MCF 10A (cell line): ENCODE data around the gene NELFA. TPM values are rescaled to one million over a fixed set of nuclear protein-coding genes. Genes with fewer than 3 reads are reported as not detected.
A peak's percentile ranks its signal among the peaks of the same experiment; 100 is the strongest.

Experiments used
- BruUV-seq: library from RNA; stranded (reverse); fragments of 400-500 nt; replicated peaks from 2 replicates; lab custom pipeline; 2021; lab: Mats Ljungman, UMichigan
- CTCF ChIA-PET: fragments of 300-600 bp; sonication (Branson Sonifier 250); formaldehyde crosslinking; extraction: SDS; loops from one replicate; lab custom pipeline; 2021; ENCODE audit warnings: antibody characterized with exemption, inconsistent platforms; lab: Yijun Ruan, JAX
- POLR2A ChIA-PET: fragments of 300-600, 350-650 bp; sonication (Branson Sonifier 250); formaldehyde crosslinking; extraction: SDS; loops from one replicate; lab custom pipeline; 2020; ENCODE audit warnings: antibody characterized with exemption, inconsistent platforms; lab: Yijun Ruan, JAX
- DNase-seq: peaks from one replicate; pipeline ENCODE4 v3.0.0-alpha.2; 2018; ENCODE audit not compliant: unreplicated experiment
- H3K27ac Mint-ChIP-seq: one replicate; pipeline ENCODE4 v1.8.0; 2022; ENCODE audit warnings: mild to moderate bottlenecking, low read depth, mixed read lengths; ENCODE audit not compliant: unreplicated experiment
- H3K27me3 Mint-ChIP-seq: one replicate; pipeline ENCODE4 v1.8.0; 2022; ENCODE audit warnings: mixed read lengths; ENCODE audit not compliant: insufficient read depth, unreplicated experiment
- H3K36me3 Mint-ChIP-seq: one replicate; pipeline ENCODE4 v1.8.0; 2022; ENCODE audit warnings: mild to moderate bottlenecking, moderate library complexity, mixed read lengths; ENCODE audit not compliant: insufficient read depth, unreplicated experiment
- H3K4me1 Mint-ChIP-seq: one replicate; pipeline ENCODE4 v1.8.0; 2022; ENCODE audit warnings: mixed read lengths; ENCODE audit not compliant: insufficient read depth, unreplicated experiment
- H3K4me3 Mint-ChIP-seq: one replicate; pipeline ENCODE4 v1.8.0; 2022; ENCODE audit warnings: mild to moderate bottlenecking, moderate library complexity, mixed read lengths; ENCODE audit not compliant: unreplicated experiment
- H3K9me3 Mint-ChIP-seq: one replicate; pipeline ENCODE4 v1.8.0; 2022; ENCODE audit warnings: mixed read lengths; ENCODE audit not compliant: unreplicated experiment
- CTCF ChIP-seq: fragments of 200-600 bp; IDR thresholded peaks from one replicate; pipeline ENCODE4 v1.8.0; 2022; ENCODE audit warnings: antibody characterized with exemption, mild to moderate bottlenecking; ENCODE audit not compliant: unreplicated experiment
- intact Hi-C: fragments of 100-400 bp; cut with micrococcal nuclease; formaldehyde crosslinking; loops from 2 replicates; pipeline ENCODE4 v1.14.1; 2022
- total RNA-seq: library from RNA; stranded (reverse); gene quantifications from 2 replicates; pipeline ENCODE4 v1.2.3, GENCODE V29; 2022

NELFA gene
- total RNA-seq, 1 experiment from 2014 or later: 36.2 TPM

- H3K4me1 Mint-ChIP-seq: no peaks in the 10 kb centered on the region
- peak overlapping the region; percentile 57 for H3K27ac Mint-ChIP-seq
- no peak for DNase-seq
- intact Hi-C loops: no loop called here
- no peak overlapping the region for H3K4me3 Mint-ChIP-seq
- BruUV-seq: no TSS peak
- H3K27me3 Mint-ChIP-seq: no peaks in the 10 kb centered on the region
- no peaks in the 10 kb centered on the region for H3K9me3 Mint-ChIP-seq
- no peak for TF ChIP-seq CTCF
- peaks cover 43% of the 10 kb centered on the region for H3K36me3 Mint-ChIP-seq
- ChIA-PET CTCF (no interaction called here), POLR2A (no interaction called here)
These were observed 56.1 kb downstream of the NELFA start for GRCh38 chr4:1952719-1953118.

DNA sequence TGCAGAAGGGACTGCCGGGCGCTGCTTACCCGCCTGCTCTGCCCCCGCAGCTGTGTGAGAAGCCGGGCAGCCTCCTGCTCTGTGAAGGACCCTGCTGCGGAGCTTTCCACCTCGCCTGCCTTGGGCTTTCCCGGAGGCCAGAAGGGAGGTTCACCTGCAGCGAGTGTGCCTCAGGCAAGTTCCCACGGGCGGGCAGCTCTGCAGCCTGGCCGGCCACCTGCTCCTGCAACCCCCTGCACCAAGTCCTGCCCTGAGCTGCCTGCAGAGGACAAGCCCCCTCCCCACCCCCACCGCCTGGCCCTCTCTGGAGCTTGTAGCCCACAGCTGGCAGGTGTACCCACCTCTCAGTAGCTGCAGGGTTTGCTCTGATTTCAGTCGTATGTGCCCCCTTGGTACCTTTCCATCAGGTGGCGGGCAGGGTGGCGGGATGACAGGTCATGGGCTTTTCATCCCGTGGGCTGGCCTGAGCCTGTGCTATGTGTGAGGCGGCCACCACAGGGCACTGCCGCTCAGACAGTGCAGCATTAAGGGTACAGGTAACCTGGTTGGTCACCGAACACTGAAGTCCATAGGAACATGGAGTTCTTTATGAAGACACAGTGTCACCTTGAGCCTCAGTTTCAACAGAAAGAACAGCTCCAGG lies 56.6 kb downstream of the NELFA start:
- peaks cover 38% of the 10 kb centered on the region for H3K36me3 Mint-ChIP-seq
- no peak overlapping the region for H3K4me3 Mint-ChIP-seq

GRCh38 chr4:1950369-1950768 lies 58.4 kb downstream of the NELFA start:
- DNase-seq: no peak
- CTCF ChIA-PET: no interaction called here
- H3K4me1 Mint-ChIP-seq: no peaks in the 10 kb centered on the region
- no peaks in the 10 kb centered on the region for H3K27me3 Mint-ChIP-seq
- H3K27ac Mint-ChIP-seq: no peak overlapping the region
- no peaks in the 10 kb centered on the region for H3K9me3 Mint-ChIP-seq
- BruUV-seq: no TSS peak
- POLR2A ChIA-PET: no interaction called here
- no peak overlapping the region for H3K4me3 Mint-ChIP-seq
- H3K36me3 Mint-ChIP-seq: peaks cover 31% of the 10 kb centered on the region
- intact Hi-C loops: no loop called here
- no peak for TF ChIP-seq CTCF

More for the DNA sequence above, 56.6 kb downstream of the NELFA start:
- DNase-seq: no peak
- H3K4me1 Mint-ChIP-seq: no peaks in the 10 kb centered on the region
- peak overlapping the region; percentile 57 for H3K27ac Mint-ChIP-seq
- ChIA-PET CTCF (no interaction called here), POLR2A (no interaction called here)
- no TSS peak for BruUV-seq
- no peaks in the 10 kb centered on the region for H3K9me3 Mint-ChIP-seq
- H3K27me3 Mint-ChIP-seq: no peaks in the 10 kb centered on the region
- intact Hi-C loops: no loop called here
- TF ChIP-seq CTCF: no peak

- Mint-ChIP-seq H3K4me1 (no peaks in the 10 kb centered on the region), H3K36me3 (peaks cover 22% of the 10 kb centered on the region), H3K27ac (no peak overlapping the region), H3K4me3 (no peak overlapping the region), H3K27me3 (no peaks in the 10 kb centered on the region), H3K9me3 (no peaks in the 10 kb centered on the region)
- TF ChIP-seq CTCF: no peak
- ChIA-PET POLR2A (interaction anchor here (0.6 kb wide), 1 partner anchor 15 kb away, joined by 3 read pairs; no protein-coding TSS in a partner anchor), CTCF (interaction anchor here (0.7 kb wide), 2 partner anchors 48 to 139 kb away, joined by 3 read pairs; no protein-coding TSS in a partner anchor)
- intact Hi-C loops: no loop called here
- no TSS peak for BruUV-seq
- DNase-seq: no peak
These were observed 59.8 kb downstream of the NELFA start for GRCh38 chr4:1948892-1949436.
